ENCODE data around the gene ADAM19. TPM values are rescaled to one million over a fixed set of nuclear protein-coding genes. Genes with fewer than 3 reads are reported as not detected.

The ADAM19 gene
- total and polyA plus RNA-seq, 2 donors from 2014 or later, result 0.88 to 9.2 TPM

- Histone ChIP-seq H3K4me1 (ENCODE audit: control insufficient read depth in 2 of 3, insufficient read depth in 2 of 3, low read depth in 1 of 3, low read length in 3 of 3) (no peaks in the 10 kb centered on the region), H3K9ac (ENCODE audit: low read length in 3 of 3) (no peak overlapping the region), H3K4me3 (ENCODE audit: low read length in 3 of 3) (no peak overlapping the region), H3K9me3 (ENCODE audit: control insufficient read depth in 2 of 3, insufficient read depth in 1 of 3, low read length in 3 of 3) (no peaks in the 10 kb centered on the region), H3K36me3 (ENCODE audit: control insufficient read depth in 2 of 3, insufficient read depth in 3 of 3, low read length in 3 of 3) (no peaks in the 10 kb centered on the region), H3K27ac (ENCODE audit: low read depth in 2 of 2, low read length in 2 of 2) (no peak overlapping the region), H3K27me3 (ENCODE audit: control insufficient read depth, insufficient read depth, low read length) (no peaks in the 10 kb centered on the region)
- TF ChIP-seq CTCF (IDR thresholded peaks at IDR 0.05; ENCODE audit: borderline replicate concordance, extremely low read depth, insufficient read depth), result no peak
- intact Hi-C loops (cut with DNase I), result no loop called here
- FAIRE-seq (no peak), DNase-seq (peak in 1 of 5 donors; percentile 7)
These were observed 121.3 kb downstream of the ADAM19 start for GRCh38 chr5:157454273-157454672.

- no peaks in the 10 kb centered on the region for H3K4me1 ChIP-seq (ENCODE audit: control insufficient read depth in 2 of 3, insufficient read depth in 2 of 3, low read depth in 1 of 3, low read length in 3 of 3)
- no peak for TF ChIP-seq CTCF (IDR thresholded peaks at IDR 0.05; ENCODE audit: borderline replicate concordance, extremely low read depth, insufficient read depth)
- no peak overlapping the region for H3K27ac ChIP-seq (ENCODE audit: low read depth in 2 of 2, low read length in 2 of 2)
- H3K27me3 ChIP-seq (ENCODE audit: control insufficient read depth, insufficient read depth, low read length), result no peaks in the 10 kb centered on the region
- H3K9me3 ChIP-seq (ENCODE audit: control insufficient read depth in 2 of 3, insufficient read depth in 1 of 3, low read length in 3 of 3), result no peaks in the 10 kb centered on the region
- no peaks in the 10 kb centered on the region for H3K36me3 ChIP-seq (ENCODE audit: control insufficient read depth in 2 of 3, insufficient read depth in 3 of 3, low read length in 3 of 3)
- intact Hi-C loops (cut with DNase I), result no loop called here
- H3K9ac ChIP-seq (ENCODE audit: low read length in 3 of 3), result no peak overlapping the region
- peak in 1 of 5 donors; percentile 18 for DNase-seq
- H3K4me3 ChIP-seq (ENCODE audit: low read length in 3 of 3), result no peak overlapping the region
- no peak for FAIRE-seq
These were observed 123.8 kb downstream of the ADAM19 start for GRCh38 chr5:157451806-157452205.

- H3K4me3 ChIP-seq (ENCODE audit: low read length in 3 of 3), result no peak overlapping the region
- FAIRE-seq (no peak), DNase-seq (no peak)
- intact Hi-C loops (cut with DNase I), result no loop called here
- H3K9me3 ChIP-seq (ENCODE audit: control insufficient read depth in 2 of 3, insufficient read depth in 1 of 3, low read length in 3 of 3), result no peaks in the 10 kb centered on the region
- H3K36me3 ChIP-seq (ENCODE audit: control insufficient read depth in 2 of 3, insufficient read depth in 3 of 3, low read length in 3 of 3), result no peaks in the 10 kb centered on the region
- H3K4me1 ChIP-seq (ENCODE audit: control insufficient read depth in 2 of 3, insufficient read depth in 2 of 3, low read depth in 1 of 3, low read length in 3 of 3), result no peaks in the 10 kb centered on the region
- TF ChIP-seq CTCF (IDR thresholded peaks at IDR 0.05; ENCODE audit: borderline replicate concordance, extremely low read depth, insufficient read depth), result no peak
- H3K27me3 ChIP-seq (ENCODE audit: control insufficient read depth, insufficient read depth, low read length), result no peaks in the 10 kb centered on the region
- H3K27ac ChIP-seq (ENCODE audit: low read depth in 2 of 2, low read length in 2 of 2), result no peak overlapping the region
- H3K9ac ChIP-seq (ENCODE audit: low read length in 3 of 3), result no peak overlapping the region
These were observed 125.6 kb downstream of the ADAM19 start for GRCh38 chr5:157450024-157450423.
